H1 (cell line): ENCODE results near the gene LRP1. TPM values are rescaled to one million over a fixed set of nuclear protein-coding genes. Genes with fewer than 3 reads are reported as not detected.

Experiments used
- GABPA ChIP-seq: IDR thresholded peaks from 2 replicates; pipeline ENCODE4 v1.6.1; 2011; ENCODE audit warnings: mild to moderate bottlenecking, low read length, moderate library complexity, borderline replicate concordance; ENCODE audit not compliant: insufficient read depth
- RFX5 ChIP-seq: IDR thresholded peaks from 2 replicates; pipeline ENCODE4 v1.6.1; 2011; ENCODE audit warnings: low read depth, low read length, improper control_type of control experiment, borderline replicate concordance
- SIX5 ChIP-seq: IDR thresholded peaks from 2 replicates; pipeline ENCODE4 v1.6.1; 2011; ENCODE audit warnings: mild to moderate bottlenecking, low read depth, low read length
- TAF7 ChIP-seq: optimal IDR thresholded peaks from 2 replicates; pipeline ENCODE3; 2011; ENCODE audit warnings: low read depth, mild to moderate bottlenecking, inconsistent platforms, low read length, moderate library complexity, borderline replicate concordance
- TBP ChIP-seq: IDR thresholded peaks from 2 replicates; pipeline ENCODE4 v1.6.1; 2011; ENCODE audit warnings: low read depth, low read length, improper control_type of control experiment
- YY1 ChIP-seq: IDR thresholded peaks from 2 replicates; pipeline ENCODE4 v1.6.1; 2011; ENCODE audit warnings: low read depth, mild to moderate bottlenecking, low read length
- polyA plus RNA-seq, 7 experiments: library from polyadenylated mRNA; depleted of rRNA in 3 of 7; stranded (reverse) in 5 of 7; unstranded in 2 of 7; fragments of >200 nt in 5 of 7; fragments of 200-250 nt in 2 of 7; gene quantifications; 1 replicate in 5 of 7; 2 replicates in 1 of 7; 4 replicates in 1 of 7; pipeline versions ENCODE4 v1.2.1 to v1.2.3, GENCODE V29; 2011 to 2013; ENCODE audit warnings: missing spikeins in 2 of 7, mixed read lengths in 2 of 7
- total RNA-seq: library from RNA; stranded (reverse); fragmentation: NEBNext Ultra II Directional; extraction: Animal tissue kit (Norgen Biotek cat#: 25700); gene quantifications from 2 replicates; pipeline ENCODE4 v1.2.1, GENCODE V29; 2021
- TF ChIP-seq, protein P1 (sequence below): fragments of 300-600 bp; sonication (generic); IDR thresholded peaks from 2 replicates; pipeline ENCODE4 v1.7.1; 2012; ENCODE audit warnings: low read length, moderate library complexity, mild to moderate bottlenecking, inconsistent platforms; ENCODE audit not compliant: insufficient replicate concordance
- TF ChIP-seq, protein P2 (sequence below): IDR thresholded peaks from 2 replicates; pipeline ENCODE4 v1.6.1; 2011; ENCODE audit warnings: low read length, improper control_type of control experiment

The LRP1 gene
- total and polyA plus RNA-seq, 2 of the 8 experiments (the other 6 are each of a cell fraction or from before 2014, with no cell fraction given), result 35.3 to 92.5 TPM

DNA sequence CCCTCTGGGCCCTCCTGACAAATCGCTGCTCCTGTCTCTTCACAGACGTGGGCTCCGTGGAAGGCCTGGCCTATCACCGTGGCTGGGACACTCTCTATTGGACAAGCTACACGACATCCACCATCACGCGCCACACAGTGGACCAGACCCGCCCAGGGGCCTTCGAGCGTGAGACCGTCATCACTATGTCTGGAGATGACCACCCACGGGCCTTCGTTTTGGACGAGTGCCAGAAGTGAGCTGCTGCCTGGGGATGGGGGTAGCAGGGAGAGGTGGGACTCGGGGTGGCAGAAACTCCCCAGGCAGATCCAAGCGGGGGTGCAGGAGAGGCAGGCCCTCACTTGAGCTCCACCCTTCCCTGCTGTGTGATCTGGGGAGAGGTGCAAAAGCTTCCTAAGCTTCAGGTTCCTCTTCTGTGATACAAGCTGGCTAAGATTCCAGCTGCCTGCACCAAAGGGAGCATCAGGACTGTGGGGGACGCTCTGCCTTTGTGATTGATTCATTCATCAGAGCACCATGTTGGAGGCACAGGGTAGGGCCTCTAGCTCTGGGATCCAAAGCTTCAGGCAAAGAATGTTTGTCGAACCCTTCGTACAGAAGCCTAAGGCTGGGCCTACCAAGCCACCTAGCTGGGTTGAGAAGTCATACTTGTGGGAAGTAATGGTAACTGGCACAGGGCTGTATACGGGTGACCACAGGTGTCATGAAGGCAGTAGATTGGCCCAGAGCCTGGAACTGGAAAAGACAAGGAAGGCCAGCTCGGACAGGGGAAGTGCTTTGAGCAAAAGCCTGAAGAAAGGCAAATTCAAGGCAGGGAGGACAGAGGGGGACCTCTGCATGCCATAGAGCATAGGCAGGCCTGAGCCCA lies 59.2 kb downstream of the LRP1 start (continued):
- TF ChIP-seq, protein P1, sequence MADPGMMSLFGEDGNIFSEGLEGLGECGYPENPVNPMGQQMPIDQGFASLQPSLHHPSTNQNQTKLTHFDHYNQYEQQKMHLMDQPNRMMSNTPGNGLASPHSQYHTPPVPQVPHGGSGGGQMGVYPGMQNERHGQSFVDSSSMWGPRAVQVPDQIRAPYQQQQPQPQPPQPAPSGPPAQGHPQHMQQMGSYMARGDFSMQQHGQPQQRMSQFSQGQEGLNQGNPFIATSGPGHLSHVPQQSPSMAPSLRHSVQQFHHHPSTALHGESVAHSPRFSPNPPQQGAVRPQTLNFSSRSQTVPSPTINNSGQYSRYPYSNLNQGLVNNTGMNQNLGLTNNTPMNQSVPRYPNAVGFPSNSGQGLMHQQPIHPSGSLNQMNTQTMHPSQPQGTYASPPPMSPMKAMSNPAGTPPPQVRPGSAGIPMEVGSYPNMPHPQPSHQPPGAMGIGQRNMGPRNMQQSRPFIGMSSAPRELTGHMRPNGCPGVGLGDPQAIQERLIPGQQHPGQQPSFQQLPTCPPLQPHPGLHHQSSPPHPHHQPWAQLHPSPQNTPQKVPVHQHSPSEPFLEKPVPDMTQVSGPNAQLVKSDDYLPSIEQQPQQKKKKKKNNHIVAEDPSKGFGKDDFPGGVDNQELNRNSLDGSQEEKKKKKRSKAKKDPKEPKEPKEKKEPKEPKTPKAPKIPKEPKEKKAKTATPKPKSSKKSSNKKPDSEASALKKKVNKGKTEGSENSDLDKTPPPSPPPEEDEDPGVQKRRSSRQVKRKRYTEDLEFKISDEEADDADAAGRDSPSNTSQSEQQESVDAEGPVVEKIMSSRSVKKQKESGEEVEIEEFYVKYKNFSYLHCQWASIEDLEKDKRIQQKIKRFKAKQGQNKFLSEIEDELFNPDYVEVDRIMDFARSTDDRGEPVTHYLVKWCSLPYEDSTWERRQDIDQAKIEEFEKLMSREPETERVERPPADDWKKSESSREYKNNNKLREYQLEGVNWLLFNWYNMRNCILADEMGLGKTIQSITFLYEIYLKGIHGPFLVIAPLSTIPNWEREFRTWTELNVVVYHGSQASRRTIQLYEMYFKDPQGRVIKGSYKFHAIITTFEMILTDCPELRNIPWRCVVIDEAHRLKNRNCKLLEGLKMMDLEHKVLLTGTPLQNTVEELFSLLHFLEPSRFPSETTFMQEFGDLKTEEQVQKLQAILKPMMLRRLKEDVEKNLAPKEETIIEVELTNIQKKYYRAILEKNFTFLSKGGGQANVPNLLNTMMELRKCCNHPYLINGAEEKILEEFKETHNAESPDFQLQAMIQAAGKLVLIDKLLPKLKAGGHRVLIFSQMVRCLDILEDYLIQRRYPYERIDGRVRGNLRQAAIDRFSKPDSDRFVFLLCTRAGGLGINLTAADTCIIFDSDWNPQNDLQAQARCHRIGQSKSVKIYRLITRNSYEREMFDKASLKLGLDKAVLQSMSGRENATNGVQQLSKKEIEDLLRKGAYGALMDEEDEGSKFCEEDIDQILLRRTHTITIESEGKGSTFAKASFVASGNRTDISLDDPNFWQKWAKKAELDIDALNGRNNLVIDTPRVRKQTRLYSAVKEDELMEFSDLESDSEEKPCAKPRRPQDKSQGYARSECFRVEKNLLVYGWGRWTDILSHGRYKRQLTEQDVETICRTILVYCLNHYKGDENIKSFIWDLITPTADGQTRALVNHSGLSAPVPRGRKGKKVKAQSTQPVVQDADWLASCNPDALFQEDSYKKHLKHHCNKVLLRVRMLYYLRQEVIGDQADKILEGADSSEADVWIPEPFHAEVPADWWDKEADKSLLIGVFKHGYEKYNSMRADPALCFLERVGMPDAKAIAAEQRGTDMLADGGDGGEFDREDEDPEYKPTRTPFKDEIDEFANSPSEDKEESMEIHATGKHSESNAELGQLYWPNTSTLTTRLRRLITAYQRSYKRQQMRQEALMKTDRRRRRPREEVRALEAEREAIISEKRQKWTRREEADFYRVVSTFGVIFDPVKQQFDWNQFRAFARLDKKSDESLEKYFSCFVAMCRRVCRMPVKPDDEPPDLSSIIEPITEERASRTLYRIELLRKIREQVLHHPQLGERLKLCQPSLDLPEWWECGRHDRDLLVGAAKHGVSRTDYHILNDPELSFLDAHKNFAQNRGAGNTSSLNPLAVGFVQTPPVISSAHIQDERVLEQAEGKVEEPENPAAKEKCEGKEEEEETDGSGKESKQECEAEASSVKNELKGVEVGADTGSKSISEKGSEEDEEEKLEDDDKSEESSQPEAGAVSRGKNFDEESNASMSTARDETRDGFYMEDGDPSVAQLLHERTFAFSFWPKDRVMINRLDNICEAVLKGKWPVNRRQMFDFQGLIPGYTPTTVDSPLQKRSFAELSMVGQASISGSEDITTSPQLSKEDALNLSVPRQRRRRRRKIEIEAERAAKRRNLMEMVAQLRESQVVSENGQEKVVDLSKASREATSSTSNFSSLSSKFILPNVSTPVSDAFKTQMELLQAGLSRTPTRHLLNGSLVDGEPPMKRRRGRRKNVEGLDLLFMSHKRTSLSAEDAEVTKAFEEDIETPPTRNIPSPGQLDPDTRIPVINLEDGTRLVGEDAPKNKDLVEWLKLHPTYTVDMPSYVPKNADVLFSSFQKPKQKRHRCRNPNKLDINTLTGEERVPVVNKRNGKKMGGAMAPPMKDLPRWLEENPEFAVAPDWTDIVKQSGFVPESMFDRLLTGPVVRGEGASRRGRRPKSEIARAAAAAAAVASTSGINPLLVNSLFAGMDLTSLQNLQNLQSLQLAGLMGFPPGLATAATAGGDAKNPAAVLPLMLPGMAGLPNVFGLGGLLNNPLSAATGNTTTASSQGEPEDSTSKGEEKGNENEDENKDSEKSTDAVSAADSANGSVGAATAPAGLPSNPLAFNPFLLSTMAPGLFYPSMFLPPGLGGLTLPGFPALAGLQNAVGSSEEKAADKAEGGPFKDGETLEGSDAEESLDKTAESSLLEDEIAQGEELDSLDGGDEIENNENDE, result no peak
- TF ChIP-seq RFX5, result no peak
- TF ChIP-seq YY1, result no peak
- TF ChIP-seq SIX5, result no peak
- TF ChIP-seq, protein P2, sequence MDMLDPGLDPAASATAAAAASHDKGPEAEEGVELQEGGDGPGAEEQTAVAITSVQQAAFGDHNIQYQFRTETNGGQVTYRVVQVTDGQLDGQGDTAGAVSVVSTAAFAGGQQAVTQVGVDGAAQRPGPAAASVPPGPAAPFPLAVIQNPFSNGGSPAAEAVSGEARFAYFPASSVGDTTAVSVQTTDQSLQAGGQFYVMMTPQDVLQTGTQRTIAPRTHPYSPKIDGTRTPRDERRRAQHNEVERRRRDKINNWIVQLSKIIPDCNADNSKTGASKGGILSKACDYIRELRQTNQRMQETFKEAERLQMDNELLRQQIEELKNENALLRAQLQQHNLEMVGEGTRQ, result no peak
- TF ChIP-seq TBP, result no peak
- no peak for TF ChIP-seq TAF7
- TF ChIP-seq GABPA, result no peak
